ENCODE results near the gene CDK4. TPM values are rescaled to one million over a fixed set of nuclear protein-coding genes. Genes with fewer than 3 reads are reported as not detected.

Gene CDK4
- total and polyA plus RNA-seq, 2 of the 13 experiments (the other 11 are each of a cell fraction or from before 2014, with no cell fraction given), result 191 to 209 TPM

DNA sequence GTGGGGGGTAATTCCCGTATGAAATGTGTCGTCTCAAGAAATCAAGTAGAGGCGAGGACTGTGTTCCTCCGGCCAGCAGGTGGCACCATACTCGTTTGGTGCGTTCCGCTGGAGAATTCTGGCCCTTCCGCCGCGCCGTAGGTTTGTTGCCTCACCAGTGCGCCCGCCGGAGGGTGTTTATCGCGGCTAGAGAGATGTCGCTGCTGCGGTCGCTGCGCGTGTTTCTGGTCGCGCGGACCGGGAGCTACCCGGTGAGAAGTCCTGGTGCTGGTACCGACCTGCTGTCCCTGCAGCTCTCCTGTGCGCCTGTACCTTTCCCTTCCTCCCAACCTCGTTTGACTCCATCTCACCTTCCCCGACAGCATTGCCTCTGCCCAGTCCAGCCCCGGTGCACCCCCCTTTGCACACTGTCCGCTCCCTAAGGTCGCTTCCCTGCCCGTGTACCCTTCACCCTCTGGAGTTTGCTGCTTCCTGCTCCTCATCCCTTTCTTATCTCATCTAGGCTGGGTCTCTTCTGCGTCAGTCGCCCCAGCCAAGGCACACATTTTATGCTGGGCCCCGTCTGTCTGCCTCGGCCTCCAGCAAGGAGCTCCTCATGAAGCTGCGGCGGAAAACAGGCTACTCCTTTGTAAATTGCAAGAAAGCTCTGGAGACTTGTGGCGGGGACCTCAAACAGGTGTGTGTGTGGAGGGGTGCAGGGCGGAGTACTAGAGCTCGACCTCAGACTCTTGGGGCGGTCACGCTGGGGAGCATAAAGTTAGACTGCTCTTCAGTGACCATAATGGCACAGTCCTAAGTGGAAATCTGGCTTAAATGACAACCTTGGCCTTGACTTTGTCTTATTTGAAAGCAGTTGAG is 30.7 kb upstream of the CDK4 start, which contains the start of gene TSFM (continued):
- TF ChIP-seq, protein P1, sequence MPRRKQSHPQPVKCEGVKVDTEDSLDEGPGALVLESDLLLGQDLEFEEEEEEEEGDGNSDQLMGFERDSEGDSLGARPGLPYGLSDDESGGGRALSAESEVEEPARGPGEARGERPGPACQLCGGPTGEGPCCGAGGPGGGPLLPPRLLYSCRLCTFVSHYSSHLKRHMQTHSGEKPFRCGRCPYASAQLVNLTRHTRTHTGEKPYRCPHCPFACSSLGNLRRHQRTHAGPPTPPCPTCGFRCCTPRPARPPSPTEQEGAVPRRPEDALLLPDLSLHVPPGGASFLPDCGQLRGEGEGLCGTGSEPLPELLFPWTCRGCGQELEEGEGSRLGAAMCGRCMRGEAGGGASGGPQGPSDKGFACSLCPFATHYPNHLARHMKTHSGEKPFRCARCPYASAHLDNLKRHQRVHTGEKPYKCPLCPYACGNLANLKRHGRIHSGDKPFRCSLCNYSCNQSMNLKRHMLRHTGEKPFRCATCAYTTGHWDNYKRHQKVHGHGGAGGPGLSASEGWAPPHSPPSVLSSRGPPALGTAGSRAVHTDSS (CRISPR knock-in tag; conservative IDR thresholded peaks at IDR 0.05), result no peak
- TF ChIP-seq KLF9 (CRISPR knock-in tag; IDR thresholded peaks at IDR 0.05; ENCODE audit: low read depth), result peak; percentile 65; the same call in 1 of the 2 replicates
- no peak for TF ChIP-seq ZNF878 (CRISPR knock-in tag; IDR thresholded peaks at IDR 0.05)
- TF ChIP-seq, protein P2, sequence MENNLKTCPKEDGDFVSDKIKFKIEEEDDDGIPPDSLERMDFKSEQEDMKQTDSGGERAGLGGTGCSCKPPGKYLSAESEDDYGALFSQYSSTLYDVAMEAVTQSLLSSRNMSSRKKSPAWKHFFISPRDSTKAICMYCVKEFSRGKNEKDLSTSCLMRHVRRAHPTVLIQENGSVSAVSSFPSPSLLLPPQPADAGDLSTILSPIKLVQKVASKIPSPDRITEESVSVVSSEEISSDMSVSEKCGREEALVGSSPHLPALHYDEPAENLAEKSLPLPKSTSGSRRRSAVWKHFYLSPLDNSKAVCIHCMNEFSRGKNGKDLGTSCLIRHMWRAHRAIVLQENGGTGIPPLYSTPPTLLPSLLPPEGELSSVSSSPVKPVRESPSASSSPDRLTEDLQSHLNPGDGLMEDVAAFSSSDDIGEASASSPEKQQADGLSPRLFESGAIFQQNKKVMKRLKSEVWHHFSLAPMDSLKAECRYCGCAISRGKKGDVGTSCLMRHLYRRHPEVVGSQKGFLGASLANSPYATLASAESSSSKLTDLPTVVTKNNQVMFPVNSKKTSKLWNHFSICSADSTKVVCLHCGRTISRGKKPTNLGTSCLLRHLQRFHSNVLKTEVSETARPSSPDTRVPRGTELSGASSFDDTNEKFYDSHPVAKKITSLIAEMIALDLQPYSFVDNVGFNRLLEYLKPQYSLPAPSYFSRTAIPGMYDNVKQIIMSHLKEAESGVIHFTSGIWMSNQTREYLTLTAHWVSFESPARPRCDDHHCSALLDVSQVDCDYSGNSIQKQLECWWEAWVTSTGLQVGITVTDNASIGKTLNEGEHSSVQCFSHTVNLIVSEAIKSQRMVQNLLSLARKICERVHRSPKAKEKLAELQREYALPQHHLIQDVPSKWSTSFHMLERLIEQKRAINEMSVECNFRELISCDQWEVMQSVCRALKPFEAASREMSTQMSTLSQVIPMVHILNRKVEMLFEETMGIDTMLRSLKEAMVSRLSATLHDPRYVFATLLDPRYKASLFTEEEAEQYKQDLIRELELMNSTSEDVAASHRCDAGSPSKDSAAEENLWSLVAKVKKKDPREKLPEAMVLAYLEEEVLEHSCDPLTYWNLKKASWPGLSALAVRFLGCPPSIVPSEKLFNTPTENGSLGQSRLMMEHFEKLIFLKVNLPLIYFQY (CRISPR knock-in tag; IDR thresholded peaks at IDR 0.05; ENCODE audit: borderline replicate concordance), result 0 out of 2 replicates have a peak, but pooled peaks have one; percentile 69
- TF ChIP-seq, protein P3, sequence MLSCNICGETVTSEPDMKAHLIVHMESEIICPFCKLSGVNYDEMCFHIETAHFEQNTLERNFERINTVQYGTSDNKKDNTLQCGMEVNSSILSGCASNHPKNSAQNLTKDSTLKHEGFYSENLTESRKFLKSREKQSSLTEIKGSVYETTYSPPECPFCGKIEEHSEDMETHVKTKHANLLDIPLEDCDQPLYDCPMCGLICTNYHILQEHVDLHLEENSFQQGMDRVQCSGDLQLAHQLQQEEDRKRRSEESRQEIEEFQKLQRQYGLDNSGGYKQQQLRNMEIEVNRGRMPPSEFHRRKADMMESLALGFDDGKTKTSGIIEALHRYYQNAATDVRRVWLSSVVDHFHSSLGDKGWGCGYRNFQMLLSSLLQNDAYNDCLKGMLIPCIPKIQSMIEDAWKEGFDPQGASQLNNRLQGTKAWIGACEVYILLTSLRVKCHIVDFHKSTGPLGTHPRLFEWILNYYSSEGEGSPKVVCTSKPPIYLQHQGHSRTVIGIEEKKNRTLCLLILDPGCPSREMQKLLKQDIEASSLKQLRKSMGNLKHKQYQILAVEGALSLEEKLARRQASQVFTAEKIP (CRISPR knock-in tag; IDR thresholded peaks at IDR 0.05; ENCODE audit: borderline replicate concordance), result no peak
- no peak for TF ChIP-seq ZNF629 (CRISPR knock-in tag; conservative IDR thresholded peaks at IDR 0.05)
- no peak for TF ChIP-seq RAD51 (IDR thresholded peaks at IDR 0.05; ENCODE audit: borderline replicate concordance)
- TF ChIP-seq, protein P4, sequence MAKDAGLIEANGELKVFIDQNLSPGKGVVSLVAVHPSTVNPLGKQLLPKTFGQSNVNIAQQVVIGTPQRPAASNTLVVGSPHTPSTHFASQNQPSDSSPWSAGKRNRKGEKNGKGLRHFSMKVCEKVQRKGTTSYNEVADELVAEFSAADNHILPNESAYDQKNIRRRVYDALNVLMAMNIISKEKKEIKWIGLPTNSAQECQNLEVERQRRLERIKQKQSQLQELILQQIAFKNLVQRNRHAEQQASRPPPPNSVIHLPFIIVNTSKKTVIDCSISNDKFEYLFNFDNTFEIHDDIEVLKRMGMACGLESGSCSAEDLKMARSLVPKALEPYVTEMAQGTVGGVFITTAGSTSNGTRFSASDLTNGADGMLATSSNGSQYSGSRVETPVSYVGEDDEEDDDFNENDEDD (CRISPR knock-in tag; IDR thresholded peaks at IDR 0.05; ENCODE audit: borderline replicate concordance), result peak; percentile 64; the same call in 1 of the 2 replicates
- TF ChIP-seq ZBTB7A (CRISPR knock-in tag; IDR thresholded peaks at IDR 0.05), result 0 out of 2 replicates have a peak, but pooled peaks have one; percentile 39
- no peak for TF ChIP-seq ZNF644 (CRISPR knock-in tag; IDR thresholded peaks at IDR 0.05; ENCODE audit: low read depth)
- TF ChIP-seq, protein P5, sequence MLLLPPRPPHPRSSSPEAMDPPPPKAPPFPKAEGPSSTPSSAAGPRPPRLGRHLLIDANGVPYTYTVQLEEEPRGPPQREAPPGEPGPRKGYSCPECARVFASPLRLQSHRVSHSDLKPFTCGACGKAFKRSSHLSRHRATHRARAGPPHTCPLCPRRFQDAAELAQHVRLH (CRISPR knock-in tag; IDR thresholded peaks at IDR 0.05; ENCODE audit: borderline replicate concordance, low read depth), result peak; percentile 96
- TF ChIP-seq, protein P6, sequence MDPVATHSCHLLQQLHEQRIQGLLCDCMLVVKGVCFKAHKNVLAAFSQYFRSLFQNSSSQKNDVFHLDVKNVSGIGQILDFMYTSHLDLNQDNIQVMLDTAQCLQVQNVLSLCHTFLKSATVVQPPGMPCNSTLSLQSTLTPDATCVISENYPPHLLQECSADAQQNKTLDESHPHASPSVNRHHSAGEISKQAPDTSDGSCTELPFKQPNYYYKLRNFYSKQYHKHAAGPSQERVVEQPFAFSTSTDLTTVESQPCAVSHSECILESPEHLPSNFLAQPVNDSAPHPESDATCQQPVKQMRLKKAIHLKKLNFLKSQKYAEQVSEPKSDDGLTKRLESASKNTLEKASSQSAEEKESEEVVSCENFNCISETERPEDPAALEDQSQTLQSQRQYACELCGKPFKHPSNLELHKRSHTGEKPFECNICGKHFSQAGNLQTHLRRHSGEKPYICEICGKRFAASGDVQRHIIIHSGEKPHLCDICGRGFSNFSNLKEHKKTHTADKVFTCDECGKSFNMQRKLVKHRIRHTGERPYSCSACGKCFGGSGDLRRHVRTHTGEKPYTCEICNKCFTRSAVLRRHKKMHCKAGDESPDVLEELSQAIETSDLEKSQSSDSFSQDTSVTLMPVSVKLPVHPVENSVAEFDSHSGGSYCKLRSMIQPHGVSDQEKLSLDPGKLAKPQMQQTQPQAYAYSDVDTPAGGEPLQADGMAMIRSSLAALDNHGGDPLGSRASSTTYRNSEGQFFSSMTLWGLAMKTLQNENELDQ (CRISPR knock-in tag; IDR thresholded peaks at IDR 0.05; ENCODE audit: borderline replicate concordance), result no peak
- no peak for TF ChIP-seq TEAD2 (CRISPR knock-in tag; IDR thresholded peaks at IDR 0.05)
- TF ChIP-seq, protein P7, sequence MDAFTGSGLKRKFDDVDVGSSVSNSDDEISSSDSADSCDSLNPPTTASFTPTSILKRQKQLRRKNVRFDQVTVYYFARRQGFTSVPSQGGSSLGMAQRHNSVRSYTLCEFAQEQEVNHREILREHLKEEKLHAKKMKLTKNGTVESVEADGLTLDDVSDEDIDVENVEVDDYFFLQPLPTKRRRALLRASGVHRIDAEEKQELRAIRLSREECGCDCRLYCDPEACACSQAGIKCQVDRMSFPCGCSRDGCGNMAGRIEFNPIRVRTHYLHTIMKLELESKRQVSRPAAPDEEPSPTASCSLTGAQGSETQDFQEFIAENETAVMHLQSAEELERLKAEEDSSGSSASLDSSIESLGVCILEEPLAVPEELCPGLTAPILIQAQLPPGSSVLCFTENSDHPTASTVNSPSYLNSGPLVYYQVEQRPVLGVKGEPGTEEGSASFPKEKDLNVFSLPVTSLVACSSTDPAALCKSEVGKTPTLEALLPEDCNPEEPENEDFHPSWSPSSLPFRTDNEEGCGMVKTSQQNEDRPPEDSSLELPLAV (CRISPR knock-in tag; conservative IDR thresholded peaks at IDR 0.05; ENCODE audit: low read depth), result no peak
- no peak for TF ChIP-seq JARID2 (CRISPR knock-in tag; IDR thresholded peaks at IDR 0.05; ENCODE audit: insufficient replicate concordance)
